Large intestine (tissue), 3 donors: ENCODE data around the gene RAD51AP2. TPM values are rescaled to one million over a fixed set of nuclear protein-coding genes. Genes with fewer than 3 reads are reported as not detected.

Experiments used
- DNase-seq, 2 donors: peaks; one replicate each; pipeline versions ENCODE4 v3.0.0 to v3.0.0-alpha.2; 2013
- H3K27ac ChIP-seq: one replicate; pipeline ENCODE4 v1.5.1; 2013; ENCODE audit warnings: low read length
- H3K27me3 ChIP-seq: 2 replicates; pipeline ENCODE4 v1.6.1; 2013; ENCODE audit warnings: low read length; ENCODE audit not compliant: control insufficient read depth, insufficient read depth
- H3K36me3 ChIP-seq: 2 replicates; pipeline ENCODE4 v1.6.1; 2013; ENCODE audit warnings: low read length; ENCODE audit not compliant: control insufficient read depth, insufficient read depth
- H3K4me1 ChIP-seq: one replicate; pipeline ENCODE4 v1.6.1; 2013; ENCODE audit warnings: low read length; ENCODE audit not compliant: control insufficient read depth, insufficient read depth
- H3K4me3 ChIP-seq: one replicate; pipeline ENCODE4 v1.5.1; 2013; ENCODE audit warnings: low read length
- H3K9me3 ChIP-seq: one replicate; pipeline ENCODE4 v1.6.1; 2013; ENCODE audit warnings: mild to moderate bottlenecking, low read depth, low read length, moderate library complexity; ENCODE audit not compliant: control insufficient read depth
- WGBS: methylation state at CpG from one replicate; pipeline ENCODE4 v1.1.5; 2013; ENCODE audit warnings: low lambda C conversion rate; ENCODE audit not compliant: insufficient coverage; 5-methylcytosine and 5-hydroxymethylcytosine counted together
- polyA plus RNA-seq: library from polyadenylated mRNA; unstranded; fragments of 120-200 nt; gene quantifications from one replicate; pipeline ENCODE4 v1.2.1, GENCODE V29; 2013

RAD51AP2 gene
- polyA plus RNA-seq, 1 donor, result 0.06 TPM

DNA sequence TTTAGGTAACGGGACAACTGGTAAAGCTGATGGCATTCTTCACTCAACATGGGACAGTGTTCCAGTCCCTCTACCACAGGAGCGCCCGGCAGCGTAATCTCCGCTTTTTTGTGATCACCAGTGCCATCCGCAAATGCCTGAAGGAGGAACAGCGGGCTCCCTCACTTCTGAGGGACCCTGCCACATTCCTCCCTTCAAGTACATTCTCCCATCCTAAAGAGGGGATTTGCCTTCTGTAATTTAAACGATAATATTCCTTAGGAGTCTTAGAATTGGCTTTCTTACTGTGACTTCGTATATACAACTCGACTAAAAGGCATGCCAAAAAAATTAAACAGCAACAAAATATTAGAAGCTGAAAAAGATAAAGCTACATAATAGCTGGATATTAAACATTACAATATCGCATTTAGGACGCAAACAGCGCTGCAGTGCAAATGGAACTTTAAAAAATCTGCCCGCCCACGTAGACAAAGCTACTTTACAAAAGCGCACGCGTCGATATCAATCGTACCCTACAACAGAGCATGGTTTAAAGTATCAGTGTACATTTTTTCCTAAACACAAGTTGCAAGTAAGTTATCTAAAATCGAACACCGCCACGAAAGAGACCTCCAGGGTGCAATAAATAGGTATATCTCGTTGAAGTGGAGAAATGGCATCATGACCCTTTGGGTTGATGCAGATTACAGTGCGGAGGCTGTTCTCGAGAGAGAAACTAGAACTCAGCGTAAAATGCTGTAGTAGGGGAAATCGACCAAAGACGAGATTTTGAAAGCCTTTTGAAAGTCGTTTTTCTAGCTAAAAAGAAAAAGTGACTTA, 20.0 kb upstream of the RAD51AP2 start:
- Histone ChIP-seq H3K27me3 (peaks cover 68% of the 10 kb centered on the region), H3K27ac (no peak overlapping the region), H3K4me1 (peaks cover 9% of the 10 kb centered on the region), H3K4me3 (peak overlapping the region; percentile 44), H3K36me3 (no peaks in the 10 kb centered on the region), H3K9me3 (no peaks in the 10 kb centered on the region)
- DNase-seq, result no peak
- no CpG with 5 or more reads among the region's 30 CpGs for WGBS

DNA sequence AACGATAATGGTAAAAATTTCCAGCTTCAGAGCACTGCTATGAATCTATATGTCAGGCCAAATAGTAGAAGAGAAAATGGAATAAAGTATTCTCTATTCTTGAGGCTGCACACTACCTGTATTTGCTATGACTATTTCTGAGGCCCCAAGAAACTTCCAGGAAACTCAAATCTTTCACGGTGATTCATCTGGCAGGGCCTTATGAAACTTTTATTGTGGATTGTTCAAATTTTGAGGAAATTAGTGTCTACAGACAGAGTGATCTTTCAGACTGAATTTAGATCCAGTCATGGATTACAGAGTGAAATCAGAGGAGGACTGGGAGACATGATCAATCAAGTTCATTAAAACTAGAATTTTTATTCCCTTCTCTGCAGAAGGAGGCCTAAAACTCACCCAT, 18.2 kb upstream of the RAD51AP2 start:
- 50% methylated on average over 1 of the region's 2 CpGs for WGBS
- Histone ChIP-seq H3K4me3 (no peak overlapping the region), H3K27me3 (peaks cover 53% of the 10 kb centered on the region), H3K4me1 (peaks cover 6% of the 10 kb centered on the region), H3K9me3 (no peaks in the 10 kb centered on the region), H3K36me3 (no peaks in the 10 kb centered on the region), H3K27ac (no peak overlapping the region)
- DNase-seq, result no peak

DNA sequence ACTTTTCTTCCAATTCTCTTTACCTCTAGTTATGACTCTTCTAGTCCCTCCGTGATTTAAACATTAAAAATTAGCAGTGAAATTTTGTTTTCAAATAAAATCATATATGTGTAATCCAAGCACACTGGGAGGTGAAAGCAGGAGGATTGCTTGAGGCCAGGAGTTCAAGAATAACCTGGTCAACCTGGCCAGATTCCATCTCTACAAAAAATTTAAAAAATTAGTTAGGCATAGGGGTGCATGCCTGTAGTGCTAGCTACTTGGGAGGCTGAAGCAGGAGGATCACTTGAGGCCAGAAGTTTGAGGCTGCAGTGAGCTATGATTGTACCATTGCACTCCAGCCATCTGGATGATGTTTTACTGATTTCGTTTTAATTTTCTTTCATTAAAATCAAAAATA, 15.3 kb upstream of the RAD51AP2 start:
- no peak for DNase-seq
- no peaks in the 10 kb centered on the region for H3K36me3 ChIP-seq
- H3K4me3 ChIP-seq, result no peak overlapping the region
- H3K9me3 ChIP-seq, result no peaks in the 10 kb centered on the region
- WGBS, result 100% methylated on average over 1 of the region's 2 CpGs
- H3K4me1 ChIP-seq, result no peaks in the 10 kb centered on the region
- peaks cover 27% of the 10 kb centered on the region for H3K27me3 ChIP-seq
- no peak overlapping the region for H3K27ac ChIP-seq

DNA sequence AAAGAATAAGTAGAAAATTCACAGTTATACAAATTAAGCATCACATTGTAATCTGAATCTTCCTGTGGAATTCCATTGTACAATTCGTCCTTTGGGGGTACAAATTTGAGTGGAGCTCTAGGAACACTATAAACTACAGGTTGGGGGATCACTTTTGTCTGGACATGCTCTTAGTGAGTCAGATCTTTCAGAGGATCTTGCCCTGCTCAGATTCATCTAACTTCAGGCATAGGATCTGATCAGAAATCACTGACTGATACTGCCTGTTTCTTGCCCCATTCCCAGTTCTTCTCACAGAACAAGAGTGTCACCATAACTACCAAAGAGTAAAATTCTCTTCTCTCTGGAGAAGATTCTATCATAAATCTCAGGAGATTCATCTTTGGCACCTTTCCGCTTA, 11.5 kb upstream of the RAD51AP2 start:
- DNase-seq, result no peak
- no peaks in the 10 kb centered on the region for H3K9me3 ChIP-seq
- H3K4me3 ChIP-seq, result no peak overlapping the region
- no peaks in the 10 kb centered on the region for H3K36me3 ChIP-seq
- H3K4me1 ChIP-seq, result no peaks in the 10 kb centered on the region
- peaks cover 2% of the 10 kb centered on the region for H3K27me3 ChIP-seq
- H3K27ac ChIP-seq, result no peak overlapping the region
- WGBS, result no CpG with 5 or more reads among the region's 2 CpGs

DNA sequence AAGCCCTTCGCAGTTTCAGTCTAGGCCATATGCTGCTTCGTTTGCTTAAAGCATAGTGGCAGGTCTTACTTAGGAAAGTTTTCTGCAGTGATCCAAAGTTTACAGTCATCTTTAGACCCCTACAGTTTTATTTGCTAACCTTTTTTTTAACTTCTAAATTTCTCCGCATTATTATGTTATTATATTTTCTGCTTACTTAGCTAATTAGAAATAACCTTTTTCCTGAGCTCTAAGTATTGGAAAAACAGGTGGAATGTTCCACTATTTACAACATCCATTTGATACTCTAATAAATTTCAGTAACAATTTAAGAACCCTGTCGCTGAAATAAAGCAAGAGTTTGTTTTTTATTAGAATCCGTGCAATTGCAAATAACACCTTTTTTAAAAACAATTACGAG, 4.1 kb upstream of the RAD51AP2 start:
- H3K27me3 ChIP-seq, result peaks cover 8% of the 10 kb centered on the region
- 90% methylated on average over 4 of the region's 6 CpGs for WGBS
- no peak overlapping the region for H3K27ac ChIP-seq
- H3K36me3 ChIP-seq, result no peaks in the 10 kb centered on the region
- no peak for DNase-seq
- no peak overlapping the region for H3K4me3 ChIP-seq
- peaks cover 2% of the 10 kb centered on the region for H3K4me1 ChIP-seq
- H3K9me3 ChIP-seq, result no peaks in the 10 kb centered on the region

DNA sequence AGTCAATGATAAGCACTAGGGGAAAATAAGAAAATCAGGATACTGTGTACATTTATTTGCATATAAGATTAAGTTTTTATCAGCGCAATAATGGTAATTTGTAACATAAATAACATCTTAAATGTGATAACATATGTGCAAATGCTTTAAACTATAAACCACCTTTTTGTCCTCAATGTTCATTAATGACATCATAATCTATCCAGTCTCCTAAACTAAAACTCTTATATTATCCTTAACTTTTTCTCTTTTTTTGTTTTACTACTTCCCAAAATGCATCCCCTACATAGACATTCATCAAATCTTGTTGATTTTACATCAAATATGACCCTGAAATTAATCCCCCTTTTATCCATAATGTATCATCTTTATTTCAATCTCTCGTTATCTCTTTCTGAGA, 3.4 kb upstream of the RAD51AP2 start:
- Histone ChIP-seq H3K4me3 (no peak overlapping the region), H3K27ac (no peak overlapping the region), H3K9me3 (no peaks in the 10 kb centered on the region), H3K27me3 (peaks cover 8% of the 10 kb centered on the region), H3K4me1 (peaks cover 2% of the 10 kb centered on the region), H3K36me3 (no peaks in the 10 kb centered on the region)
- WGBS, result 87% methylated on average over 2 of the region's 2 CpGs
- no peak for DNase-seq

DNA sequence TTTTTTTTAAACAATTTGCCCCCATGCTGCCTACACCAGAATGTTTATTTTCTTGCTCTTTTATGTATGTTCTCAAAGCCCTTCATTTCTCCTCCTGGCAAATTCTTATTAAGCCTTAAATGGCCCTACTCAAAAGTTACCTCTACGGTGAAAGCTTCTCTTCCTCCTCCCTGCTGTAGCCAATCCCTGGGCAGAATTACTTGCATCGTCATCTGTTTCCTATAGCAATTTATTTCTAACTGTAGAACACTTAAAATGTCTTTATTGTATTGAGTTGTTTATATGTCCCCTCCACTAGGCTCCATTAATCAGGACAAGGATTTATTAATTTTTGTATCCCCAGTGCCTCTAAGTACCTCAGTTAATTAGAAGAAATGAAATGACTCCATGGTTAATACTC, 2.5 kb upstream of the RAD51AP2 start:
- Histone ChIP-seq H3K4me1 (peaks cover 2% of the 10 kb centered on the region), H3K27ac (no peak overlapping the region), H3K36me3 (no peaks in the 10 kb centered on the region), H3K4me3 (no peak overlapping the region), H3K27me3 (peaks cover 8% of the 10 kb centered on the region), H3K9me3 (no peaks in the 10 kb centered on the region)
- DNase-seq, result no peak
- 100% methylated on average over 1 of the region's 2 CpGs for WGBS

DNA sequence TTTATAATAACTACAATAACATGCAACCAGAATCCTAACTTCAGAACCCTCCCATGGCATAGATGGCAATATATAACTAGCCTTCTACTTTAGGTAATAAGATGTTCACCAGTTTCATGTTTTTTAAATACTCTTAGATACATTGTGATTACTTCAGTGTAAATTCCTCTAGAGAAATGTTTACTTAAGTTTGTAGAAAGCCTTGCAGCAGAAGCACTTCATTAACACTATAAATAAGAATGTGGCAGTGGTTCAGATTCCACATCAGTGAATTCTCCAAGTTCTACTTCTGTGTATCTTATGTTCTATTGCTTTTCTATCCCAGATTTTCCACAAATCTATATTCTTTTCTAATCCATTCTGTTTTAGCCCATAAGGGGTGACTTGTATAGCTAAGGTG, 1.2 kb upstream of the RAD51AP2 start:
- no peak overlapping the region for H3K27ac ChIP-seq
- no peaks in the 10 kb centered on the region for H3K36me3 ChIP-seq
- H3K4me1 ChIP-seq, result peaks cover 2% of the 10 kb centered on the region
- H3K9me3 ChIP-seq, result no peaks in the 10 kb centered on the region
- DNase-seq, result no peak
- H3K4me3 ChIP-seq, result no peak overlapping the region
- H3K27me3 ChIP-seq, result peaks cover 8% of the 10 kb centered on the region

DNA sequence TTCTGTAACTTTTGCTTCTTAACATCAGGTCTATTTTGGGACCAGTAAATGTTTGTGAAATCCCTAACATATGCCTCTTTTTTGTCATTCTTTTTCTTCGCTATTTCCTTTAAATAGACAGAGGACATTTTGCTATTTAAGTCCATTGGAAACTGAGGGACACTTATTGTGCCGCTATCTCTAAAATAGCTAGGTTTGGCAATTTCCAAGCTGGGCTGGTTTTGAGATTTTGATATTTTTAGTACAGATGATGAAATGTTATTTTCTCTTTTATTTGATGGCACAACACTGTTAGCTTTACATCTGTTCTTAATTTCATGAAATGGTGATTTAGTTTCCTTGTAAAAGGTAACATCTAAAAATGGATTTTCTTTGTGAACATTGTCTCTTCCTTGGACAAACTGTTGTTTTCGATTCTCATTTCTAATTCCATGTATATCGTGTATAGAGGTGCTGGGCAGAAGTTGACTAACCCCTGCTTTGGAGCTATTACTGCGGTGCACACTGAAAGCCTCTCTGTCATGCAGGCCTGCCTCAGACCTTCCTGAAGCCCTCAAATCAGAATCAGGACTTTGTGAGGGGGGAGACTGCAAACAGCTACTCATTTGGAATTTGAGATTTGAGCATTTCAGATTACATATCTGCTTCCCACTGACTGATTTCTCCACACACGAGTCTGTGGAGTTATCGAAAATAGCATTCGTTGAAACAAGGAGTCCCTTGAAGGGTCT, 594 bp downstream of the RAD51AP2 start:
- no peaks in the 10 kb centered on the region for H3K9me3 ChIP-seq
- H3K27me3 ChIP-seq, result peaks cover 8% of the 10 kb centered on the region
- H3K4me3 ChIP-seq, result peak overlapping the region; percentile 44
- H3K4me1 ChIP-seq, result peaks cover 2% of the 10 kb centered on the region
- 100% methylated on average over 1 of the region's 8 CpGs for WGBS
- no peaks in the 10 kb centered on the region for H3K36me3 ChIP-seq
- no peak for DNase-seq
- H3K27ac ChIP-seq, result no peak overlapping the region

DNA sequence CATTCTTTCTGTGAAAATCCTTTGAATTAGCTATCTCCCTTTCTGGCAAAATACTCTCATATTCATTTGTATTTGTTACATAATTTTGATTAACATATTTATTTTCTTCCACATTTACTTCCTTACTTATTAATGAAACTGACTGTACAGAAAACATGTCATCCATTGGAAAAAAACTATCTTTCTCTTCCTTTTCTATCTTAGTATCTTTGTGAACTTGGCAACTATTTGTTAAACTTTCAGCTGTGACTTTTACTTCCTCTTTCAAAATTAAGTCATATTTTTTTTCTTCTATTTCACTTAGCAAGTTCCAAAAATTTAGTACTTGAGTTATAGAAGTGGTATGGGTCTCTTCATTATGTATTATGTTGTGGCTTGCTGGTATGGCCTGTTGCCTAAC, 2.6 kb downstream of the RAD51AP2 start:
- Histone ChIP-seq H3K9me3 (no peaks in the 10 kb centered on the region), H3K27me3 (peaks cover 8% of the 10 kb centered on the region), H3K27ac (no peak overlapping the region), H3K4me1 (peaks cover 2% of the 10 kb centered on the region), H3K4me3 (no peak overlapping the region), H3K36me3 (no peaks in the 10 kb centered on the region)
- no peak for DNase-seq
